ENCODE measurements around the gene DOCK1.

DOCK1 gene

GRCh38 chr10:127243490-127244272, 338.5 kb downstream of the DOCK1 start:
- DNase-seq: no peak

- DNase-seq: no peak
Observed at GRCh38 chr10:127245456-127245855, 340.2 kb downstream of the DOCK1 start.

- DNase-seq: no peak
Observed at GRCh38 chr10:127250031-127250430, 344.8 kb downstream of the DOCK1 start.

GRCh38 chr10:127252818-127253217, 347.6 kb downstream of the DOCK1 start:
- DNase-seq: no peak

- no peak for DNase-seq
Observed at GRCh38 chr10:127254276-127254675, 349.0 kb downstream of the DOCK1 start.

- DNase-seq: no peak
Observed at GRCh38 chr10:127257395-127257794, 352.2 kb downstream of the DOCK1 start.

GRCh38 chr10:127259347-127259746, 354.1 kb downstream of the DOCK1 start:
- DNase-seq: no peak

GRCh38 chr10:127262606-127263005, 357.4 kb downstream of the DOCK1 start:
- no peak for DNase-seq

GRCh38 chr10:127265288-127265687, 360.1 kb downstream of the DOCK1 start:
- no peak for DNase-seq

- no peak for DNase-seq
Observed at GRCh38 chr10:127266431-127266830, 361.2 kb downstream of the DOCK1 start.

GRCh38 chr10:127267442-127267841, 362.2 kb downstream of the DOCK1 start:
- DNase-seq: no peak

GRCh38 chr10:127272076-127272475, 366.8 kb downstream of the DOCK1 start:
- DNase-seq: no peak

GRCh38 chr10:127275272-127275671, 370.0 kb downstream of the DOCK1 start:
- DNase-seq: no peak

- DNase-seq: no peak
Observed at GRCh38 chr10:127275793-127276450, 370.7 kb downstream of the DOCK1 start.

- no peak for DNase-seq
Observed at GRCh38 chr10:127276794-127277462, 371.7 kb downstream of the DOCK1 start.

- no peak for DNase-seq
Observed at GRCh38 chr10:127278001-127278400, 372.8 kb downstream of the DOCK1 start.

GRCh38 chr10:127279334-127279774, 374.1 kb downstream of the DOCK1 start:
- DNase-seq: no peak

GRCh38 chr10:127280446-127280845, 375.2 kb downstream of the DOCK1 start:
- no peak for DNase-seq

GRCh38 chr10:127283017-127283416, 377.8 kb downstream of the DOCK1 start:
- DNase-seq: no peak

GRCh38 chr10:127283576-127283975, 378.3 kb downstream of the DOCK1 start:
- no peak for DNase-seq

GRCh38 chr10:127290850-127291249, 385.6 kb downstream of the DOCK1 start:
- no peak for DNase-seq

- no peak for DNase-seq
Observed at GRCh38 chr10:127291329-127291728, 386.1 kb downstream of the DOCK1 start.

- DNase-seq: no peak
Observed at GRCh38 chr10:127292888-127293287, 387.7 kb downstream of the DOCK1 start.

GRCh38 chr10:127293640-127294039, 388.4 kb downstream of the DOCK1 start:
- peak; percentile 14 for DNase-seq

All from activated CD4-positive, alpha-beta T cell treated with anti-CD3 and anti-CD28 coated beads for 1 hour (primary cell).